GM23338 (cell line): Measurements from ENCODE around the gene RFPL4AL1. TPM values are rescaled to one million over a fixed set of nuclear protein-coding genes. Genes with fewer than 3 reads are reported as not detected.

Experiments
- ATAC-seq: fragments of 200-7000 bp; cut with Tn5 transposase; 3 replicates; pipeline ENCODE4 v1.9.1; 2020
- DNase-seq: peaks from one replicate; pipeline ENCODE4 v3.0.0-alpha.2; 2015; ENCODE audit warnings: low spot score
- H2AFZ ChIP-seq: fragments of 200-600 bp; sonication (generic); 2 replicates; pipeline ENCODE4 v1.8.0; 2016; ENCODE audit warnings: antibody characterized with exemption, mild to moderate bottlenecking, moderate library complexity
- H3F3A ChIP-seq: fragments of 200-600 bp; sonication (generic); replicated peaks from 2 replicates; pipeline ENCODE4 v1.8.0; 2017; ENCODE audit warnings: antibody characterized with exemption, mixed run types, low read depth
- H3K27ac ChIP-seq: fragments of 200-600 bp; sonication (generic); 2 replicates; pipeline ENCODE4 v1.6.1; 2016; ENCODE audit warnings: low read depth
- H3K27me3 ChIP-seq: fragments of 200-600 bp; sonication (generic); 2 replicates; pipeline ENCODE4 v1.8.0; 2016; ENCODE audit warnings: mild to moderate bottlenecking, mixed run types, moderate library complexity; ENCODE audit not compliant: insufficient read depth
- H3K36me3 ChIP-seq: fragments of 200-600 bp; sonication (generic); 2 replicates; pipeline ENCODE4 v1.8.0; 2016; ENCODE audit warnings: mild to moderate bottlenecking; ENCODE audit not compliant: insufficient read depth
- H3K4me1 ChIP-seq: fragments of 200-600 bp; sonication (generic); 2 replicates; pipeline ENCODE4 v1.8.0; 2016; ENCODE audit warnings: mild to moderate bottlenecking, moderate library complexity; ENCODE audit not compliant: insufficient read depth
- H3K4me2 ChIP-seq: fragments of 200-600 bp; sonication (generic); 2 replicates; pipeline ENCODE4 v1.7.1; 2017; ENCODE audit warnings: mixed run types
- H3K4me3 ChIP-seq: fragments of 200-600 bp; sonication (generic); 2 replicates; pipeline ENCODE4 v1.6.1; 2016; ENCODE audit warnings: mixed run types
- H3K79me2 ChIP-seq: fragments of 200-600 bp; sonication (generic); replicated peaks from 2 replicates; pipeline ENCODE4 v1.8.0; 2017; ENCODE audit warnings: mild to moderate bottlenecking; ENCODE audit not compliant: insufficient read depth
- H3K9me2 ChIP-seq: fragments of 200-600 bp; sonication (generic); 2 replicates; pipeline ENCODE4 v1.8.0; 2017; ENCODE audit not compliant: insufficient read depth
- H4K20me1 ChIP-seq: fragments of 200-600 bp; sonication (generic); replicated peaks from 2 replicates; pipeline ENCODE4 v1.8.0; 2017; ENCODE audit warnings: mild to moderate bottlenecking; ENCODE audit not compliant: insufficient read depth
- H3K27ac Mint-ChIP-seq: 2 replicates; pipeline ENCODE4 v1.8.0; 2020; ENCODE audit warnings: inconsistent platforms, mild to moderate bottlenecking, moderate library complexity, mixed read lengths
- H3K27me3 Mint-ChIP-seq: 3 replicates; pipeline ENCODE4 v1.8.0; 2022; ENCODE audit warnings: low read depth, mild to moderate bottlenecking, moderate library complexity, mixed read lengths, inconsistent platforms; ENCODE audit not compliant: insufficient read depth, poor library complexity
- H3K36me3 Mint-ChIP-seq: 3 replicates; pipeline ENCODE4 v1.8.0; 2021; ENCODE audit warnings: low read depth, mild to moderate bottlenecking, inconsistent platforms, moderate library complexity, mixed read lengths
- H3K4me1 Mint-ChIP-seq: 3 replicates; pipeline ENCODE4 v1.8.0; 2020; ENCODE audit warnings: mild to moderate bottlenecking, inconsistent platforms, mixed read lengths
- H3K4me3 Mint-ChIP-seq: 3 replicates; pipeline ENCODE4 v1.8.0; 2021; ENCODE audit warnings: moderate library complexity, mild to moderate bottlenecking, inconsistent platforms, mixed read lengths
- H3K9me3 Mint-ChIP-seq: 3 replicates; pipeline ENCODE4 v1.8.0; 2020; ENCODE audit warnings: moderate library complexity, mild to moderate bottlenecking, inconsistent platforms, mixed read lengths
- CREB1 ChIP-seq: fragments of 250-450 bp; sonication (Bioruptor Pico); IDR thresholded peaks from 2 replicates; pipeline ENCODE4 v1.5.0; 2020; ENCODE audit warnings: low read depth, mild to moderate bottlenecking, moderate library complexity
- EZH2 ChIP-seq: fragments of 200-600 bp; sonication (generic); IDR thresholded peaks from one replicate; pipeline ENCODE4 v1.8.0; 2017; ENCODE audit warnings: antibody characterized with exemption, mild to moderate bottlenecking, low read depth; ENCODE audit not compliant: unreplicated experiment
- EZH2phosphoT487 ChIP-seq: fragments of 200-600 bp; sonication (generic); IDR thresholded peaks from one replicate; pipeline ENCODE4 v1.8.1; 2018; ENCODE audit warnings: antibody characterized with exemption; ENCODE audit not compliant: unreplicated experiment
- JUNB ChIP-seq: IDR thresholded peaks from one replicate; pipeline ENCODE4 v1.6.1; 2016; ENCODE audit warnings: antibody characterized with exemption; ENCODE audit not compliant: unreplicated experiment
- NANOG ChIP-seq: IDR thresholded peaks from 2 replicates; pipeline ENCODE4 v1.6.1; 2016; ENCODE audit warnings: antibody characterized with exemption, borderline replicate concordance
- POLR2AphosphoS5 ChIP-seq: IDR thresholded peaks from 2 replicates; pipeline ENCODE4 v1.6.1; 2016; ENCODE audit warnings: antibody characterized with exemption, low read depth
- STAT1 ChIP-seq: IDR thresholded peaks from one replicate; pipeline ENCODE4 v1.6.1; 2016; ENCODE audit warnings: antibody characterized with exemption; ENCODE audit not compliant: unreplicated experiment
- ZNF114 ChIP-seq: fragments of 250-450 bp; sonication (Bioruptor Pico); IDR thresholded peaks from 2 replicates; pipeline ENCODE4 v1.5.0; 2020; ENCODE audit warnings: mild to moderate bottlenecking, moderate library complexity
- ZNF331 ChIP-seq: fragments of 250-450 bp; sonication (Bioruptor Pico); IDR thresholded peaks from 2 replicates; pipeline ENCODE4 v1.5.0; 2020; ENCODE audit warnings: low read depth, mild to moderate bottlenecking, moderate library complexity
- polyA plus RNA-seq: library from polyadenylated mRNA; unstranded; fragments of >200 nt; fragmentation: Nextera tagmentation; extraction: Ambion mirVana; gene quantifications from 2 replicates; pipeline ENCODE4 v1.2.1, GENCODE V29; 2016
- total RNA-seq: library from RNA; depleted of rRNA; stranded (reverse); fragments of >200 nt; shearing (Covaris generic); gene quantifications from 2 replicates; pipeline ENCODE4 v1.2.3, GENCODE V29; 2014
- TF ChIP-seq, protein P1 (sequence below): IDR thresholded peaks from one replicate; pipeline ENCODE4 v1.6.1; 2018; ENCODE audit warnings: antibody characterized with exemption; ENCODE audit not compliant: unreplicated experiment
- TF ChIP-seq, protein P2 (sequence below): IDR thresholded peaks from 2 replicates; pipeline ENCODE4 v1.6.1; 2016; ENCODE audit warnings: antibody characterized with exemption
- TF ChIP-seq, protein P3 (sequence below), 2 experiments: fragments of 200-600 bp in 1 of 2; sonication (generic) in 1 of 2; conservative IDR thresholded peaks; 2 replicates each; pipeline versions ENCODE4 v1.5.1 to v1.6.1; 2016 to 2017; ENCODE audit warnings: antibody characterized with exemption in 2 of 2, low read depth in 2 of 2, mild to moderate bottlenecking in 2 of 2, moderate library complexity in 1 of 2
- TF ChIP-seq, protein P4 (sequence below): fragments of 250-450 bp; sonication (Bioruptor Pico); IDR thresholded peaks from 2 replicates; pipeline ENCODE4 v1.5.0; 2020; ENCODE audit warnings: mild to moderate bottlenecking, moderate library complexity

Gene RFPL4AL1
- total and polyA plus RNA-seq, 2 experiments from 2014 or later = not detected

DNA sequence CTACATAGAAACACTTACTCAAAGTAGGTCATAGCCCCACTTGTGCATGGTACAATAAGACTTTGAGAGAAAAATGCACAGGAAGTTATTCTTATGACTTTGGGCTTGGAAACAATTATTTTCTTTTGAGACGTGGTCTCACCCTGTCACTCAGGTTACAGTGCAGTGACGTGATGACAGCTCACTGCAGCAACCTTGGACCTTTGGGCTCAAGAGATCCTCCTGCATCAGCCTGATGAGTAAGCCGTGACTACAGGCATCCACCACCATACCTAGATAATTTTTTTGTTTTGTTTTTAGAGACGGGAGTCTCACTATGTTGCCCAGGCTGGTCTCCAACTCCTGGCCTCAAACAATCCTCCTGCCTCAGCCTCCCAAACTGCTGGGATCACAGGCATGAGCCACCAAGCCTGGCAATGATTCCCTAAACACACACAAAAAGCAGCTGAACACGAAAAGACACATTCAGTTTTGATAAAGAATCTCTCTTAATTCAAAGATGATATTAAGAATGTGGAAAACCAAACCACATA lies 48.6 kb upstream of the RFPL4AL1 start (continued):
- TF ChIP-seq ZNF331 (CRISPR knock-in tag) (no peak), STAT1 (no peak), CREB1 (CRISPR knock-in tag) (no peak), ZNF114 (CRISPR knock-in tag) (no peak)

DNA sequence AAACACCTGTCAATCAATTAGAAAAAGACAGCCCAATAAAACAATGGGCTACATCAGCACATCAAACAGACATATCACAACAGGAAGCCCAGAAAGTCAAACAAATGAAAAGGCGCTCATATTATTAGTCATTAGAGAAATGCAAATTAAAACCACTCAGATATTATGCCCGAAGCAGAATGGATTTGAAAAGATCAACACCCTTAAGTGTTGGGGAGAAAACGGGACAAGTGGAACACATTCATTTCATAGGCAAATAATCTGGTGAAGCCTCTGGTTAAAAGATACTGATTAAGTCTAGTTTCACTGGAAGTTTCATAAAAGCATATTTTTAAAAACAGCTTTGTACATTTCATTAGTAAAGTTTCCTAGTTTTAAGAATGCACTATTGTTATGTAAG lies 48.1 kb upstream of the RFPL4AL1 start:
- Histone ChIP-seq H4K20me1 (no peaks in the 10 kb centered on the region), H3K4me2 (no peak overlapping the region), H3K79me2 (no peaks in the 10 kb centered on the region), H3K36me3 (no peaks in the 10 kb centered on the region; the same call in 1 of the 2 replicates), H2AFZ (no peak overlapping the region), H3K9me2 (no peaks in the 10 kb centered on the region), H3K4me1 (no peaks in the 10 kb centered on the region), H3K4me3 (no peak overlapping the region), H3K27me3 (no peaks in the 10 kb centered on the region), H3F3A (no peaks in the 10 kb centered on the region), H3K27ac (no peak overlapping the region)
- no peaks in the 10 kb centered on the region for H3K4me1 Mint-ChIP-seq
- H3K36me3 Mint-ChIP-seq = peaks cover 47% of the 10 kb centered on the region
- H3K9me3 Mint-ChIP-seq = peaks cover 94% of the 10 kb centered on the region
- ATAC-seq (no peak), DNase-seq (no peak)
- no peak overlapping the region for H3K4me3 Mint-ChIP-seq
- no peak overlapping the region for H3K27ac Mint-ChIP-seq
- no peak for TF ChIP-seq NANOG
- TF ChIP-seq, protein P1, sequence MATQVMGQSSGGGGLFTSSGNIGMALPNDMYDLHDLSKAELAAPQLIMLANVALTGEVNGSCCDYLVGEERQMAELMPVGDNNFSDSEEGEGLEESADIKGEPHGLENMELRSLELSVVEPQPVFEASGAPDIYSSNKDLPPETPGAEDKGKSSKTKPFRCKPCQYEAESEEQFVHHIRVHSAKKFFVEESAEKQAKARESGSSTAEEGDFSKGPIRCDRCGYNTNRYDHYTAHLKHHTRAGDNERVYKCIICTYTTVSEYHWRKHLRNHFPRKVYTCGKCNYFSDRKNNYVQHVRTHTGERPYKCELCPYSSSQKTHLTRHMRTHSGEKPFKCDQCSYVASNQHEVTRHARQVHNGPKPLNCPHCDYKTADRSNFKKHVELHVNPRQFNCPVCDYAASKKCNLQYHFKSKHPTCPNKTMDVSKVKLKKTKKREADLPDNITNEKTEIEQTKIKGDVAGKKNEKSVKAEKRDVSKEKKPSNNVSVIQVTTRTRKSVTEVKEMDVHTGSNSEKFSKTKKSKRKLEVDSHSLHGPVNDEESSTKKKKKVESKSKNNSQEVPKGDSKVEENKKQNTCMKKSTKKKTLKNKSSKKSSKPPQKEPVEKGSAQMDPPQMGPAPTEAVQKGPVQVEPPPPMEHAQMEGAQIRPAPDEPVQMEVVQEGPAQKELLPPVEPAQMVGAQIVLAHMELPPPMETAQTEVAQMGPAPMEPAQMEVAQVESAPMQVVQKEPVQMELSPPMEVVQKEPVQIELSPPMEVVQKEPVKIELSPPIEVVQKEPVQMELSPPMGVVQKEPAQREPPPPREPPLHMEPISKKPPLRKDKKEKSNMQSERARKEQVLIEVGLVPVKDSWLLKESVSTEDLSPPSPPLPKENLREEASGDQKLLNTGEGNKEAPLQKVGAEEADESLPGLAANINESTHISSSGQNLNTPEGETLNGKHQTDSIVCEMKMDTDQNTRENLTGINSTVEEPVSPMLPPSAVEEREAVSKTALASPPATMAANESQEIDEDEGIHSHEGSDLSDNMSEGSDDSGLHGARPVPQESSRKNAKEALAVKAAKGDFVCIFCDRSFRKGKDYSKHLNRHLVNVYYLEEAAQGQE = no peak
- TF ChIP-seq EZH2phosphoT487 = no peak
- TF ChIP-seq, protein P2, sequence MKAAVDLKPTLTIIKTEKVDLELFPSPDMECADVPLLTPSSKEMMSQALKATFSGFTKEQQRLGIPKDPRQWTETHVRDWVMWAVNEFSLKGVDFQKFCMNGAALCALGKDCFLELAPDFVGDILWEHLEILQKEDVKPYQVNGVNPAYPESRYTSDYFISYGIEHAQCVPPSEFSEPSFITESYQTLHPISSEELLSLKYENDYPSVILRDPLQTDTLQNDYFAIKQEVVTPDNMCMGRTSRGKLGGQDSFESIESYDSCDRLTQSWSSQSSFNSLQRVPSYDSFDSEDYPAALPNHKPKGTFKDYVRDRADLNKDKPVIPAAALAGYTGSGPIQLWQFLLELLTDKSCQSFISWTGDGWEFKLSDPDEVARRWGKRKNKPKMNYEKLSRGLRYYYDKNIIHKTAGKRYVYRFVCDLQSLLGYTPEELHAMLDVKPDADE = no peak
- TF ChIP-seq STAT1 = no peak
- TF ChIP-seq JUNB = no peak
- no peak for TF ChIP-seq EZH2
- no peak for TF ChIP-seq ZNF331 (CRISPR knock-in tag)
- no peak for TF ChIP-seq POLR2AphosphoS5
- TF ChIP-seq, protein P3, sequence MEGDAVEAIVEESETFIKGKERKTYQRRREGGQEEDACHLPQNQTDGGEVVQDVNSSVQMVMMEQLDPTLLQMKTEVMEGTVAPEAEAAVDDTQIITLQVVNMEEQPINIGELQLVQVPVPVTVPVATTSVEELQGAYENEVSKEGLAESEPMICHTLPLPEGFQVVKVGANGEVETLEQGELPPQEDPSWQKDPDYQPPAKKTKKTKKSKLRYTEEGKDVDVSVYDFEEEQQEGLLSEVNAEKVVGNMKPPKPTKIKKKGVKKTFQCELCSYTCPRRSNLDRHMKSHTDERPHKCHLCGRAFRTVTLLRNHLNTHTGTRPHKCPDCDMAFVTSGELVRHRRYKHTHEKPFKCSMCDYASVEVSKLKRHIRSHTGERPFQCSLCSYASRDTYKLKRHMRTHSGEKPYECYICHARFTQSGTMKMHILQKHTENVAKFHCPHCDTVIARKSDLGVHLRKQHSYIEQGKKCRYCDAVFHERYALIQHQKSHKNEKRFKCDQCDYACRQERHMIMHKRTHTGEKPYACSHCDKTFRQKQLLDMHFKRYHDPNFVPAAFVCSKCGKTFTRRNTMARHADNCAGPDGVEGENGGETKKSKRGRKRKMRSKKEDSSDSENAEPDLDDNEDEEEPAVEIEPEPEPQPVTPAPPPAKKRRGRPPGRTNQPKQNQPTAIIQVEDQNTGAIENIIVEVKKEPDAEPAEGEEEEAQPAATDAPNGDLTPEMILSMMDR (conservative IDR thresholded peaks at IDR 0.05; ENCODE audit: low read depth in 2 of 2) = no peak
- TF ChIP-seq, protein P4, sequence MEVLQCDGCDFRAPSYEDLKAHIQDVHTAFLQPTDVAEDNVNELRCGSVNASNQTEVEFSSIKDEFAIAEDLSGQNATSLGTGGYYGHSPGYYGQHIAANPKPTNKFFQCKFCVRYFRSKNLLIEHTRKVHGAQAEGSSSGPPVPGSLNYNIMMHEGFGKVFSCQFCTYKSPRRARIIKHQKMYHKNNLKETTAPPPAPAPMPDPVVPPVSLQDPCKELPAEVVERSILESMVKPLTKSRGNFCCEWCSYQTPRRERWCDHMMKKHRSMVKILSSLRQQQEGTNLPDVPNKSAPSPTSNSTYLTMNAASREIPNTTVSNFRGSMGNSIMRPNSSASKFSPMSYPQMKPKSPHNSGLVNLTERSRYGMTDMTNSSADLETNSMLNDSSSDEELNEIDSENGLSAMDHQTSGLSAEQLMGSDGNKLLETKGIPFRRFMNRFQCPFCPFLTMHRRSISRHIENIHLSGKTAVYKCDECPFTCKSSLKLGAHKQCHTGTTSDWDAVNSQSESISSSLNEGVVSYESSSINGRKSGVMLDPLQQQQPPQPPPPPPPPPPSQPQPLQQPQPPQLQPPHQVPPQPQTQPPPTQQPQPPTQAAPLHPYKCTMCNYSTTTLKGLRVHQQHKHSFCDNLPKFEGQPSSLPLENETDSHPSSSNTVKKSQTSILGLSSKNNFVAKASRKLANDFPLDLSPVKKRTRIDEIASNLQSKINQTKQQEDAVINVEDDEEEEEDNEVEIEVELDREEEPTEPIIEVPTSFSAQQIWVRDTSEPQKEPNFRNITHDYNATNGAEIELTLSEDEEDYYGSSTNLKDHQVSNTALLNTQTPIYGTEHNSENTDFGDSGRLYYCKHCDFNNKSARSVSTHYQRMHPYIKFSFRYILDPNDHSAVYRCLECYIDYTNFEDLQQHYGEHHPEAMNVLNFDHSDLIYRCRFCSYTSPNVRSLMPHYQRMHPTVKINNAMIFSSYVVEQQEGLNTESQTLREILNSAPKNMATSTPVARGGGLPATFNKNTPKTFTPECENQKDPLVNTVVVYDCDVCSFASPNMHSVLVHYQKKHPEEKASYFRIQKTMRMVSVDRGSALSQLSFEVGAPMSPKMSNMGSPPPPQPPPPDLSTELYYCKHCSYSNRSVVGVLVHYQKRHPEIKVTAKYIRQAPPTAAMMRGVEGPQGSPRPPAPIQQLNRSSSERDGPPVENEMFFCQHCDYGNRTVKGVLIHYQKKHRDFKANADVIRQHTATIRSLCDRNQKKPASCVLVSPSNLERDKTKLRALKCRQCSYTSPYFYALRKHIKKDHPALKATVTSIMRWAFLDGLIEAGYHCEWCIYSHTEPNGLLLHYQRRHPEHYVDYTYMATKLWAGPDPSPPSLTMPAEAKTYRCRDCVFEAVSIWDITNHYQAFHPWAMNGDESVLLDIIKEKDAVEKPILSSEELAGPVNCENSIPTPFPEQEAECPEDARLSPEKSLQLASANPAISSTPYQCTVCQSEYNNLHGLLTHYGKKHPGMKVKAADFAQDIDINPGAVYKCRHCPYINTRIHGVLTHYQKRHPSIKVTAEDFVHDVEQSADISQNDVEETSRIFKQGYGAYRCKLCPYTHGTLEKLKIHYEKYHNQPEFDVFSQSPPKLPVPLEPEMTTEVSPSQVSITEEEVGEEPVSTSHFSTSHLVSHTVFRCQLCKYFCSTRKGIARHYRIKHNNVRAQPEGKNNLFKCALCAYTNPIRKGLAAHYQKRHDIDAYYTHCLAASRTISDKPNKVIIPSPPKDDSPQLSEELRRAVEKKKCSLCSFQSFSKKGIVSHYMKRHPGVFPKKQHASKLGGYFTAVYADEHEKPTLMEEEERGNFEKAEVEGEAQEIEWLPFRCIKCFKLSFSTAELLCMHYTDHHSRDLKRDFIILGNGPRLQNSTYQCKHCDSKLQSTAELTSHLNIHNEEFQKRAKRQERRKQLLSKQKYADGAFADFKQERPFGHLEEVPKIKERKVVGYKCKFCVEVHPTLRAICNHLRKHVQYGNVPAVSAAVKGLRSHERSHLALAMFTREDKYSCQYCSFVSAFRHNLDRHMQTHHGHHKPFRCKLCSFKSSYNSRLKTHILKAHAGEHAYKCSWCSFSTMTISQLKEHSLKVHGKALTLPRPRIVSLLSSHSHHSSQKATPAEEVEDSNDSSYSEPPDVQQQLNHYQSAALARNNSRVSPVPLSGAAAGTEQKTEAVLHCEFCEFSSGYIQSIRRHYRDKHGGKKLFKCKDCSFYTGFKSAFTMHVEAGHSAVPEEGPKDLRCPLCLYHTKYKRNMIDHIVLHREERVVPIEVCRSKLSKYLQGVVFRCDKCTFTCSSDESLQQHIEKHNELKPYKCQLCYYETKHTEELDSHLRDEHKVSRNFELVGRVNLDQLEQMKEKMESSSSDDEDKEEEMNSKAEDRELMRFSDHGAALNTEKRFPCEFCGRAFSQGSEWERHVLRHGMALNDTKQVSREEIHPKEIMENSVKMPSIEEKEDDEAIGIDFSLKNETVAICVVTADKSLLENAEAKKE (CRISPR knock-in tag) = no peak
- no peak for TF ChIP-seq ZNF114 (CRISPR knock-in tag)
- no peak for TF ChIP-seq CREB1 (CRISPR knock-in tag)
- peaks cover 3% of the 10 kb centered on the region for H3K27me3 Mint-ChIP-seq
